SK-N-SH (cell line): Measurements from ENCODE around the gene ADCY5. TPM values are rescaled to one million over a fixed set of nuclear protein-coding genes. Genes with fewer than 3 reads are reported as not detected.

Experiments used
- CTCF ChIA-PET: fragments of 300-600, 350-600 bp; formaldehyde crosslinking; extraction: SDS; loops from one replicate; lab custom pipeline; 2021; lab: Yijun Ruan, JAX
- POLR2A ChIA-PET: fragments of 350-600 bp; sonication (Branson Sonifier 250); formaldehyde crosslinking; extraction: SDS; loops from one replicate; lab custom pipeline; 2020; ENCODE audit warnings: antibody characterized with exemption, inconsistent platforms; lab: Yijun Ruan, JAX
- DNase-seq: peaks from one replicate; pipeline ENCODE4 v3.0.0; 2012
- H2AFZ ChIP-seq: fragments of 200-600 bp; sonication (generic); 2 replicates; pipeline ENCODE4 v1.8.1; 2016; ENCODE audit warnings: antibody characterized with exemption, mild to moderate bottlenecking, low read depth
- H3F3A ChIP-seq: fragments of 200-600 bp; sonication (generic); replicated peaks from 2 replicates; pipeline ENCODE3; 2016; ENCODE audit warnings: antibody characterized with exemption, mild to moderate bottlenecking; ENCODE audit not compliant: insufficient read depth
- H3K27ac ChIP-seq, 2 experiments: fragments of 200-500 bp in 1 of 2; fragments of 200-600 bp in 1 of 2; sonication (Bioruptor generic) in 1 of 2; sonication (generic), shearing (Covaris generic) in 1 of 2; 2 replicates each; pipeline versions ENCODE4 v1.5.1 to v1.6.1; 2014 to 2016; ENCODE audit warnings: low read depth in 2 of 2, inconsistent platforms in 1 of 2, low read length in 1 of 2, mild to moderate bottlenecking in 1 of 2, mixed read lengths in 1 of 2
- H3K27me3 ChIP-seq: fragments of 200-600 bp; sonication (generic), shearing (Covaris generic); 2 replicates; pipeline ENCODE4 v1.6.1; 2016; ENCODE audit warnings: mixed run types; ENCODE audit not compliant: insufficient read depth
- H3K36me3 ChIP-seq, 2 experiments: fragments of 200-500 bp in 1 of 2; fragments of 200-600 bp in 1 of 2; sonication (Bioruptor generic) in 1 of 2; sonication (generic) in 1 of 2; replicated peaks in 1 of 2; 2 replicates each; pipeline versions ENCODE3 to v1.5.1; 2014 to 2016; ENCODE audit warnings: low read length in 1 of 2, mild to moderate bottlenecking in 1 of 2; ENCODE audit not compliant: insufficient read depth in 2 of 2, control insufficient read depth in 1 of 2
- H3K4me1 ChIP-seq, 2 experiments: fragments of 200-500 bp in 1 of 2; fragments of 200-600 bp in 1 of 2; sonication (Bioruptor generic) in 1 of 2; sonication (generic), shearing (Covaris generic) in 1 of 2; 2 replicates each; pipeline versions ENCODE4 v1.5.1 to v1.6.1; 2014 to 2016; ENCODE audit warnings: low read depth in 1 of 2, low read length in 1 of 2, mixed run types in 1 of 2; ENCODE audit not compliant: insufficient read depth in 2 of 2, control insufficient read depth in 1 of 2
- H3K4me2 ChIP-seq: fragments of 200-600 bp; sonication (generic), shearing (Covaris generic); 2 replicates; pipeline ENCODE4 v1.6.1; 2017; ENCODE audit warnings: mixed run types
- H3K4me3 ChIP-seq, 2 experiments: fragments of 200-500 bp in 1 of 2; fragments of 200-600 bp in 1 of 2; sonication (Bioruptor generic) in 1 of 2; sonication (generic), shearing (Covaris generic) in 1 of 2; 2 replicates each; pipeline versions ENCODE4 v1.5.1 to v1.8.1; 2014 to 2016; ENCODE audit warnings: low read depth in 2 of 2, inconsistent platforms in 1 of 2, low read length in 1 of 2, mild to moderate bottlenecking in 1 of 2, mixed read lengths in 1 of 2, moderate library complexity in 1 of 2
- H3K79me2 ChIP-seq: fragments of 200-600 bp; sonication (generic); 2 replicates; pipeline ENCODE4 v1.8.1; 2017; ENCODE audit warnings: mild to moderate bottlenecking; ENCODE audit not compliant: insufficient read depth
- H3K9ac ChIP-seq: fragments of 200-600 bp; sonication (generic); 2 replicates; pipeline ENCODE4 v1.6.1; 2017; ENCODE audit warnings: mixed run types
- H3K9me2 ChIP-seq: fragments of 200-600 bp; sonication (generic); 2 replicates; pipeline ENCODE4 v1.6.1; 2017; ENCODE audit warnings: mixed run types
- H3K9me3 ChIP-seq: fragments of 200-600 bp; sonication (generic); 2 replicates; pipeline ENCODE4 v1.6.1; 2017; ENCODE audit warnings: mixed run types, mild to moderate bottlenecking, moderate library complexity
- H4K20me1 ChIP-seq: fragments of 200-600 bp; sonication (generic); 2 replicates; pipeline ENCODE4 v1.6.1; 2017; ENCODE audit warnings: mild to moderate bottlenecking, mixed run types; ENCODE audit not compliant: insufficient read depth
- CHD2 ChIP-seq: fragments of 150-350 bp; IDR thresholded peaks from 2 replicates; pipeline ENCODE4 v1.6.1; 2018; ENCODE audit warnings: low read length; ENCODE audit not compliant: partially characterized antibody
- ELF1 ChIP-seq: IDR thresholded peaks from 2 replicates; pipeline ENCODE4 v1.4.0; 2012
- EZH2phosphoT487 ChIP-seq: fragments of 200-600 bp; sonication (generic); IDR thresholded peaks from 2 replicates; pipeline ENCODE4 v1.6.1; 2017; ENCODE audit warnings: low read depth, mixed run types, mild to moderate bottlenecking, antibody characterized with exemption, moderate library complexity, borderline replicate concordance
- FOSL2 ChIP-seq: IDR thresholded peaks from 2 replicates; pipeline ENCODE4 v1.4.0; 2012; ENCODE audit warnings: low read depth, mild to moderate bottlenecking, moderate library complexity, borderline replicate concordance
- FOXJ3 ChIP-seq: sonication (generic); formaldehyde crosslinking; IDR thresholded peaks from 2 replicates; pipeline ENCODE4 v1.5.1; 2020; ENCODE audit warnings: mild to moderate bottlenecking, missing genetic modification reagents
- FOXM1 ChIP-seq: IDR thresholded peaks from 2 replicates; pipeline ENCODE4 v1.4.0; 2012; ENCODE audit warnings: low read depth, mild to moderate bottlenecking
- GATA2 ChIP-seq: sonication (generic); formaldehyde crosslinking; IDR thresholded peaks from 2 replicates; pipeline ENCODE4 v1.5.0; 2020; ENCODE audit warnings: mild to moderate bottlenecking, missing genetic modification reagents
- JUND ChIP-seq: IDR thresholded peaks from 2 replicates; pipeline ENCODE4 v1.4.0; 2012
- MEF2A ChIP-seq: IDR thresholded peaks from 2 replicates; pipeline ENCODE4 v1.4.0; 2012; ENCODE audit warnings: low read depth, borderline replicate concordance
- NFIC ChIP-seq: IDR thresholded peaks from 2 replicates; pipeline ENCODE4 v1.4.0; 2012; ENCODE audit warnings: borderline replicate concordance
- NRF1 ChIP-seq: IDR thresholded peaks from 2 replicates; pipeline ENCODE4 v1.6.1; 2012; ENCODE audit warnings: low read depth, mild to moderate bottlenecking, low read length
- POLR2AphosphoS5 ChIP-seq: IDR thresholded peaks from 2 replicates; pipeline ENCODE4 v1.6.1; 2012; ENCODE audit warnings: low read depth, low read length
- RCOR1 ChIP-seq: fragments of 150-350 bp; IDR thresholded peaks from 2 replicates; pipeline ENCODE4 v1.6.1; 2017; ENCODE audit warnings: antibody characterized with exemption, low read length
- SIN3A ChIP-seq: IDR thresholded peaks from 2 replicates; pipeline ENCODE4 v1.6.1; 2012; ENCODE audit warnings: low read depth, mild to moderate bottlenecking, low read length, moderate library complexity, borderline replicate concordance
- TAF1 ChIP-seq: IDR thresholded peaks from 2 replicates; pipeline ENCODE4 v1.6.1; 2012; ENCODE audit warnings: low read depth, mild to moderate bottlenecking, low read length, moderate library complexity, borderline replicate concordance
- TEAD4 ChIP-seq: IDR thresholded peaks from 2 replicates; pipeline ENCODE4 v1.4.0; 2012; ENCODE audit warnings: mild to moderate bottlenecking, borderline replicate concordance; ENCODE audit not compliant: insufficient read depth
- USF1 ChIP-seq: IDR thresholded peaks from 2 replicates; pipeline ENCODE4 v1.4.0; 2012; ENCODE audit warnings: low read depth, borderline replicate concordance
- YY1 ChIP-seq: IDR thresholded peaks from 2 replicates; pipeline ENCODE4 v1.4.0; 2012; ENCODE audit warnings: low read depth, mild to moderate bottlenecking
- WGBS: methylation state at CpG from one replicate; pipeline ENCODE4 v1.1.6; 2017; ENCODE audit warnings: low lambda C conversion rate; 5-methylcytosine and 5-hydroxymethylcytosine counted together
- polyA plus RNA-seq, 3 experiments: library from polyadenylated mRNA; depleted of rRNA; stranded (reverse); fragments of >200 nt; gene quantifications; 2 replicates each; pipeline ENCODE4 v1.2.3, GENCODE V29; 2012
- TF ChIP-seq, protein P1 (sequence below): IDR thresholded peaks from 2 replicates; pipeline ENCODE4 v1.4.0; 2012; ENCODE audit warnings: low read depth
- TF ChIP-seq, protein P2 (sequence below): fragments of 150-350 bp; IDR thresholded peaks from 2 replicates; pipeline ENCODE4 v1.6.1; 2016; ENCODE audit warnings: mild to moderate bottlenecking, low read depth, low read length

ADCY5 gene
- polyA plus RNA-seq, 1 of the 3 experiments (the other 2 are of a cell fraction): 0.21 TPM

DNA sequence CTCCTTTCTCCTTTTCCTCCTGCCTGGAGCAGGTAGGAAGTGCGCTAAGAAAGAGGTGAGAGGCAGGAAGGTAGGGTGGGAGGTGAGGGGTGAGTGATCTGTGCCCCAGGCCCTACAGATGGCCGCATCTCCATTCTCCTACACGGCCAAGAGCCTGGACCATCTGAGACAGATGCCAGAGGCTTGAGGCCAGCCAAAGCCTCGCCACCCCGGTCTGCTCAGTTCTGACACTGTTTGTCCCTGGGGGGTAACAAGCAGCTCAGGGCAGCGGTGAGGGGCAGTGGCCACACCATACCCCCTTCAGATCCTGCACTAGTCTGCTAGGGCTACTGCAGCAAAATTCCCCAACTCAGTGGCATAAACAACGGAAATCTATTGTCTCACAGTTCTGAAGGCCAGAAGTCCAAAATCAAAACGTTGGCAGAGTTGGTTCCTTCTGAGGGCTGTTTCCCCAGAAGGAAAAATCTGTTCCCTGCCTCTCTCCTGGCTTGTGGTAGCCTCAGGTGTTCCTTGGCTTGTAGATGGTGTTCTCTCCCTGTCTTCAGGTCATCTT is 28.4 kb downstream of the ADCY5 start:
- Histone ChIP-seq H3K9me2 (no peaks in the 10 kb centered on the region), H3K27me3 (0 out of 2 replicates have a peak, but pooled peaks cover 6% of the 10 kb centered on the region), H3K9me3 (no peaks in the 10 kb centered on the region), H3K9ac (no peak overlapping the region), H3K4me2 (no peak overlapping the region), H3K79me2 (no peaks in the 10 kb centered on the region), H3K4me1 (peaks cover 0 to 27% of the 10 kb centered on the region in 2 experiments; a peak in 1 of 4 replicates), H3K4me3 (no peak overlapping the region), H3K36me3 (no peaks in the 10 kb centered on the region), H3F3A (no peaks in the 10 kb centered on the region)
- ChIA-PET CTCF (no interaction called here), POLR2A (no interaction called here)
- DNase-seq: no peak
- WGBS: 60% methylated on average over 6 of the region's 8 CpGs
- TF ChIP-seq CHD2 (no peak), FOSL2 (no peak), SIN3A (no peak), TEAD4 (no peak), FOXM1 (no peak)
- TF ChIP-seq, protein P1, sequence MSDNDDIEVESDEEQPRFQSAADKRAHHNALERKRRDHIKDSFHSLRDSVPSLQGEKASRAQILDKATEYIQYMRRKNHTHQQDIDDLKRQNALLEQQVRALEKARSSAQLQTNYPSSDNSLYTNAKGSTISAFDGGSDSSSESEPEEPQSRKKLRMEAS: no peak
- TF ChIP-seq, all 33 proteins: peak for 0
- H2AFZ ChIP-seq: no peak overlapping the region
- H4K20me1 ChIP-seq: no peaks in the 10 kb centered on the region
- H3K27ac ChIP-seq: no peak overlapping the region

DNA sequence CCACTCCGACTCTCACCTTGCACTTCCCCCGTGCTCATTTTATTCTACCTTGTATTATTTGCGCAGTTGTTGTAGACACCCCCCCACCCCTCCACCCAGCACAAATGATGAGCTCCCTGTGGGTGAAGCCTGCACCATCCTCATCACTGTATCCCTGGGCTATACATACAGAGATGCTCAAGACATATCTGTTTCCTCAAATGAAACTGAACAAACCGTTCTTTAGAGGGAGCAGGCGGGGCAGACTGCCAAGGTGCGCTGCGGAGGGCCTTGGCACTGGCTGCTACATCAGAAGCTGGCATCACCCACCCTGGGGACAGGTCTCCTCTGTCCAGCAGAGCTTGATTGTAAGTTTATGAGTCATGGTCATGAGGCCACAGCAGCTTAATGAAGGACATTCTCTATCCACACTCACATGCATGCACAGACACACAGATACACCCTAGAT is 29.0 kb downstream of the ADCY5 start:
- Histone ChIP-seq H3K36me3 (no peaks in the 10 kb centered on the region), H4K20me1 (no peaks in the 10 kb centered on the region), H3K9me2 (no peaks in the 10 kb centered on the region), H3K4me1 (peaks cover 0 to 27% of the 10 kb centered on the region in 2 experiments; a peak in 1 of 4 replicates), H3K4me3 (no peak overlapping the region), H3K9me3 (no peaks in the 10 kb centered on the region), H3K27ac (no peak overlapping the region), H3F3A (no peaks in the 10 kb centered on the region), H3K9ac (no peak overlapping the region), H3K4me2 (no peak overlapping the region), H3K79me2 (no peaks in the 10 kb centered on the region), H3K27me3 (0 out of 2 replicates have a peak, but pooled peaks cover 6% of the 10 kb centered on the region), H2AFZ (no peak overlapping the region)
- ChIA-PET CTCF (no interaction called here), POLR2A (no interaction called here)
- 90% methylated on average over 5 of the region's 7 CpGs for WGBS
- DNase-seq: no peak
- TF ChIP-seq ELF1: no peak
- no peak for TF ChIP-seq USF1

DNA sequence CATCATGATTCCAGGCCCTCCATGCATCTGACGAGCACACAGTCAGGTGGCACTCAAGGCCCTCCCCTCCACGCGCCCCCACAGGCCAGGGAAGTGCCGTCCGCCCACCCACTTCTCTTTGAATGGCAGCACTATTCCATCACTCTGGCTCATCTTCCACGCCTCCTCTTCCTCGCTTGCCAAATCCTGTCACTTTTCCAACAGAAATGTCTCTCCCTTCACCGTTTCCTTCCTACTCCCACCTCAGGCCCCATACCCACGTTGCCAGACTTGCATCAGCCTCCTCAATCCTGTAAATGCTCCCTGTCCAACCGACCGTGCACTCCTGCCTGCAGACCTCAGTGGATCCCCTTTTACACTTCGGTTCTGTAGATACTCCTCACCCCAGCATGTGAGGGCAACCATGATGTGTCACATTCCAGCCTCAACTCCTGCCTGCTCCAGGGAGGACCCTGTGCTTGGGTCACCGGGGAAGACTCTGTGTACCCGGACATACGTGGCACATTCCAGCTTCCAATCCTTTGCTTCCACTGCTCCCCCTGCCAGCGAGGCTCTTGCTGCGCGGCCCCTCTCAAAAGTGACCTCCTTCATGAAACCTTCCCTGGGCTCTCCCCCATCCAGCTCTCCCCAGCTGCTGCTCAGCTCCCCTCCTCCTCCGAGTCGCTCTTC is 29.6 kb downstream of the ADCY5 start:
- Histone ChIP-seq H3K27ac (no peak overlapping the region), H2AFZ (no peak overlapping the region), H4K20me1 (no peaks in the 10 kb centered on the region), H3K27me3 (peaks cover 9% of the 10 kb centered on the region; the same call in 1 of the 2 replicates), H3K4me1 (peaks cover 0 to 27% of the 10 kb centered on the region in 2 experiments; a peak in 1 of 4 replicates), H3K36me3 (no peaks in the 10 kb centered on the region), H3K4me3 (no peak overlapping the region), H3K9ac (no peak overlapping the region), H3K9me3 (no peaks in the 10 kb centered on the region), H3F3A (no peaks in the 10 kb centered on the region), H3K9me2 (no peaks in the 10 kb centered on the region), H3K79me2 (no peaks in the 10 kb centered on the region), H3K4me2 (no peak overlapping the region)
- CTCF ChIA-PET: no interaction called here
- no peak for DNase-seq
- 73% methylated on average over 20 of the region's 20 CpGs for WGBS
- POLR2A ChIA-PET: no interaction called here
- TF ChIP-seq POLR2AphosphoS5: no peak
- TF ChIP-seq NFIC: no peak
- TF ChIP-seq FOXJ3 (CRISPR knock-in tag): no peak
- TF ChIP-seq EZH2phosphoT487: no peak
- TF ChIP-seq MEF2A: no peak
- no peak for TF ChIP-seq JUND
- TF ChIP-seq SIN3A: no peak
- TF ChIP-seq NRF1: no peak
- no peak for TF ChIP-seq TAF1
- no peak for TF ChIP-seq GATA2 (CRISPR knock-in tag)
- no peak for TF ChIP-seq RCOR1
- no peak for TF ChIP-seq ELF1
- TF ChIP-seq, protein P2, sequence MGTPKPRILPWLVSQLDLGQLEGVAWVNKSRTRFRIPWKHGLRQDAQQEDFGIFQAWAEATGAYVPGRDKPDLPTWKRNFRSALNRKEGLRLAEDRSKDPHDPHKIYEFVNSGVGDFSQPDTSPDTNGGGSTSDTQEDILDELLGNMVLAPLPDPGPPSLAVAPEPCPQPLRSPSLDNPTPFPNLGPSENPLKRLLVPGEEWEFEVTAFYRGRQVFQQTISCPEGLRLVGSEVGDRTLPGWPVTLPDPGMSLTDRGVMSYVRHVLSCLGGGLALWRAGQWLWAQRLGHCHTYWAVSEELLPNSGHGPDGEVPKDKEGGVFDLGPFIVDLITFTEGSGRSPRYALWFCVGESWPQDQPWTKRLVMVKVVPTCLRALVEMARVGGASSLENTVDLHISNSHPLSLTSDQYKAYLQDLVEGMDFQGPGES: no peak
- TF ChIP-seq, protein P1: no peak
- TF ChIP-seq YY1: no peak
